COR-L47 (cell line): ENCODE measurements around the gene CORO7.
A peak's percentile ranks its signal among the peaks of the same experiment; 100 is the strongest.

Source experiments
- DNase-seq: peaks from one replicate; lab custom pipeline; 2025; lab: John Stamatoyannopoulos, UW

Gene CORO7

GRCh38 chr16:4416200-4417032 is at the start of gene CORO7:
Gene CORO7 (minus strand): TSS chr16:4416596. CDS start chr16:4416518, 78 bp downstream.
- DNase-seq: peak; percentile 94

DNA sequence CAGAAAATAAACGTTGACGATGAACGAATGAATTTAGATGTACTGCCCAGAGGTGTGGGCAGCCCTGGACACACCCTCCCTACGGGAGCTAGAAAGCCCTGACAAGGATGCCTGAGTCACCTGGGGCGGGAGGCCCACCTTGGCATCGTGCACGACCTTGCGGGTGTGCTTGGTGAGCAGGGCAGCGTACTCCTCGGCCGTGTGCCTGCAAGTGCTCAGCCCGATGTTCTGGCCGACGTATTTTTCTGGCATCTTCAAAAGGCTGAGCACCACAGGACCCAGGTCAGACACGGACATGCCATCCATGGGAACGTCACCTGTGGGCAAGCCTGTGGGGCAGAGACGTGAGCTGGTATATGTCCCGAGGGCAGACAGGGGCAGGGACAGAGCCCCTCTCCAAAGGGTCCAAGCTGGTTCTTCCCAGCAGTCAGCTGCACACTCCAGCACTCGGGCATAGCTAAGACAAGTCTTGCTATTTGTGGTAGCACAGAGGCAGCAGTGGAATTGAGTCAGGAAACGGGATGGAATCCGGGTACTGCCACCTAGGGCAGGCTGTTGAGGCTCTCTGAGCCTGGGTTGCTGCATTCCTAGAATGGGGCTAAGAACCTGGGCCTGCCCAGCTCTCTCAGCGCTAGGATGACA is 47.2 kb upstream of the CORO7 start:
- DNase-seq: no peak

DNA sequence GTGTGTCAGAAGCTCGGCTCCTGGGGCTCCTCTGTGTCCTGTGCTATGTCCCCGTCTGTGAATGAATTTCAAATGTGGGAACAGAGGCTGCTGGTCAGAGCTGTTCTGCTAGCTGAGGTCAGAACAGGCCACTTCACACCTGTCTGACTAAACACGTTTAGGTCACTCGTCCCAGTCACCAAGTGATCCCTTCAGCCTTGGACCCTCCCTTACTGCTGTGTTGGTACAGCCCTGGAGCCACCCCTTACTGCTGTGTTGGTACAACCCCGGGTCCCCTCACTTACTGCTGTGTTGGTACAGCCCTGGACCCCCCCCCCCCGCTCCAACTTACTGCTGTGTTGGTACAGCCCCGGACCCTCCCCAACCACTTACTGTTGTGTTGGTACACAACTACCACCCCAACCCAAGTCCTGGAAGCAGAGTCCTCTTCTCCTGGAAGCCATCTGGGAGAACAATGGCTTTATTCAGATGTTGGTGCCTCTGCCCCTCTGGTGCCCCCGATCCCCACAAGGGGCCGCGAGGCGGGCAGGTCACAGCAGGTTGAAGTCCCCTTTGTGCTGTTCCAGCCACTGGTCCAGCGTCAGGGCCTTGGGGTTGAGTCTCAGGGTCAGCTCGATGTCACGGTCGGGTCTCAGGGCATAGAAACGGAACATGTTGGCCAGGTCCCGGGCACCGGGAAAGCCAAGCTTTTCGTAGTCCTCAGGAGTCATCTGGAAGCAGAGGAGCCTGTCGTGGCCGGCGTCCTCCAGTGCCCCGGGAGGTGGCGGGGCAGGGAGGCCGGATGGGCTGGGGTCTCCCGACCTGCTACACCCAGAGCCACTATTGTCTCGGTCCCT is 45.1 kb upstream of the CORO7 start:
- DNase-seq: no peak

DNA sequence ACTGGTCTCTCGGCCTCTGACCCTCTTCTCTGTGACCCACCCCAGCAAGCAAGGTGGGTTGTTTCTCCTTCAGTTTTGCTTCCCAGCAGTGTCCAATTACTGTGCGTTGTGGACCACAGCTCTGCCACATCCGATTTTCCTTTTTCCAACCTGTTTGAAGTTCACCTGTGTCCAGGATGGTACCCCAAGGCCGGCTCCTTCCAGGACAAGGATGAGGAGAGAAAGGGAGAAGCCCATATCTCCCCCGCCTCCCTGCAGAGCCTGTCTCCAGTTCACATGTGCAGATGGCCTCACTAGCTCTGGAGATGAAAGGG is 44.5 kb upstream of the CORO7 start:
- no peak for DNase-seq

DNA sequence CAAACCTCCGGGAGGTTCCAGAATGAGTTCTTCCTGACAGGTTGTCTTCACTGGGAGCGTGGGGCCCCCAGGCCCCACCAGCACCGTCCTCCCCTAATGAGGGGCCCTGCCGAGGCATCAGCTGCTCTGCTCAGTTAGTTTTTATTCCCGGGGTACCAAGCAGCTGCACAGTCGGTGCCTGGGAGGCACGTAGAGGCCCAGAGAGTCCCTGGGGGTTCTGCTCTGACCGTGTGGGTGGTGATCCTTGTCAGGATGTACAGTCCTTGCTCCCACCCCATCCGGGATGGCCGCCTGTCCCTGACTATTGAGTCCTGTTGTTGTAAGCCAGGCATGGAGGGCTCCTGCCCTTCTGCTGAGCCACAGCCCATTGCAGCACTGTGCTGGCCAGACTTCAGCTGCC is 39.6 kb upstream of the CORO7 start:
- DNase-seq: no peak

DNA sequence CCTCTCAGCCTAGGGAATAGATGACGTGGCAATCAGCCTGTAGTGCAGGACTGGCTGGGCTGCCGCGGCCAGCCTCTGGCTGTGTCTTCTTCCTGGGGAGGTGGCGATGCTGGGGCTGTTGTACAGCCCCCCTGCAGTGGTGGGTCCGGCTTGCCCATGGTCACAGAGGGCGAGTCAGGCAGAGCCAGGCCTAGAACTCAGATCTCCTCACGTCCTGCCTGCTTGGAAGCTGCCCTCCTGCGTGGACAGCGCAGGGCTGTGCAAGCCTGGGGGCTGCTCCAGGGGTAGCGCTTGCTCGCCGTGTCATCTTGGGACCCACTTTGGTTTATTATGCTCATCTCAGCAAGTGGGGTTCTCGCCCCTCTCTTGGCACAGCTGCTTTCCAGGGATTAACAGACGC is 38.7 kb upstream of the CORO7 start:
- no peak for DNase-seq

DNA sequence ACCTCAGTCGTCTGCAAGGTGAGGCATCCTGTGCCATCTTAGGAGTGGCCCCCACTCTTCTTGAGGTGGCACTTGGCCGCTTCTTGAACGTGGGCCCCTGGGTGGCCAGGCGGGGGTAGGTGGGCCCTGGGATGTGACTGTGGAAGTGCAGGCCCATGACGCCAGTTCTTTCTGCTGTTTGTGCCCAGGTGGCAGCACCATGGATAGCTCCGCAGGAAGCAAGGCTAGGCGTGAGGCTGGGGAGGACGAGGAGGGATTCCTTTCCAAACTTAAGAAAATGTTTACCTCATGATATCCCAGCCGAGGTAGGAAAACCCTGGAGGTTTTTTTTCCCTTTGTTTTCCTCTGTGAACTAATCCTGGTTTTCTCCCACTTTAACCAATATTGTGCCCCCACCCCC is 38.2 kb upstream of the CORO7 start:
- DNase-seq: no peak

DNA sequence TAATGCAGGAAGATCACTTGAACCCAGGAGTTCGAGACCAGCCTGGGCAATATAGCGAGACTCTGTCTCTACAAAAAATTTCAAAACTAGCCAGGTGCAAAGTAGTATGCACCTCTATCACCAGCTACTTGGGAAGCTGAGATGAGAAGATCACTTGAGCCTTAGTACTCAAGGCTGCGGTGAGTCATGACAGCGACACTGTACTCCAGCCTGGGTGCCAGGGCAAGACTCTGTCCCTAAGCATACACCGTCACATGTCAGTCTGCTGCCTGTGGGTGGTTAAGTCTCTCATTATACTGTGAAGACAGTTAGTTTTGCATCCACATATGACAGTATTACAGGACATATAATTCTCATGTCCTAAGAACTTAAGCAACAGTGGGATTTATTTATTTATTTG is 36.3 kb upstream of the CORO7 start:
- DNase-seq: no peak

GRCh38 chr16:4450931-4451519 is 34.6 kb upstream of the CORO7 start:
- DNase-seq: no peak

- no peak for DNase-seq
These were observed 34.0 kb upstream of the CORO7 start for GRCh38 chr16:4450430-4450829.

GRCh38 chr16:4443986-4444385 is 27.6 kb upstream of the CORO7 start:
- DNase-seq: no peak

GRCh38 chr16:4443271-4443670 is 26.9 kb upstream of the CORO7 start:
- no peak for DNase-seq

DNA sequence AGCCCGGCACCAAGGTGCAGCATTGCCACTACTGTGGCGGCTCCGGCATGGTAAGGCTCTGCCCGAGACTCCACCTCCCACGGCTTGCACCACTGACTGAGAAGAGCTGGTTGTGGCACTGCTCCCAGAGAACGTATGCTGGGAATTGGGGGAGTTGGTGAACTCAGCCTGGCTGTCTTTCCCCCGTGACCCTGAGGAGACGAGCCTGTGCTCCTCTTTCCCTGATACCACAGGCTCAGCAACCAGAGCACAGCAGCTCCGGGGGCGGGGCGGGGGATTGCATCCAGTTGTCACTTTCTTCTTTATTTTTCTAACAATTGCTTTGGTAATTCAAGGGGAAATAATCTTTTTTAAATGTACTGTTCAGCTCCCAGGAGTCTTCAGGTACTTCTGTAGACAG is 26.0 kb upstream of the CORO7 start:
- DNase-seq: no peak

DNA sequence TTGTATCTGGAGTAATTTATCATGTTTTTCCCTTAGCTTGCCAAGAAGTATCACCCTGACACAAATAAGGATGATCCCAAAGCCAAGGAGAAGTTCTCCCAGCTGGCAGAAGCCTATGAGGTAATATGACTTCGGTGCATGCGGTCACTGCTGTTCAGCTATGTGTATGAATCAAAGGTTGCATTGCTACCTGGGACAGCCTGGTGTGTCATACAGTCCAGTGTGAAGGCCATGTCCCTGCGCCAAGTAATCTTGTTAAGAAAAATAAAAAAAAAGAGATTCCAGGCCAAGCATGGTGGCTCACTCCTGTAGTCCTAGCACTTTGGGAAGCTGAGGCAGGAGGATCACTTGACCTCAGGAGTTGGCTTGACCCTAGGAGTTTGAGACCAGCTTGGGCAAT is 21.0 kb upstream of the CORO7 start:
- DNase-seq: no peak

DNA sequence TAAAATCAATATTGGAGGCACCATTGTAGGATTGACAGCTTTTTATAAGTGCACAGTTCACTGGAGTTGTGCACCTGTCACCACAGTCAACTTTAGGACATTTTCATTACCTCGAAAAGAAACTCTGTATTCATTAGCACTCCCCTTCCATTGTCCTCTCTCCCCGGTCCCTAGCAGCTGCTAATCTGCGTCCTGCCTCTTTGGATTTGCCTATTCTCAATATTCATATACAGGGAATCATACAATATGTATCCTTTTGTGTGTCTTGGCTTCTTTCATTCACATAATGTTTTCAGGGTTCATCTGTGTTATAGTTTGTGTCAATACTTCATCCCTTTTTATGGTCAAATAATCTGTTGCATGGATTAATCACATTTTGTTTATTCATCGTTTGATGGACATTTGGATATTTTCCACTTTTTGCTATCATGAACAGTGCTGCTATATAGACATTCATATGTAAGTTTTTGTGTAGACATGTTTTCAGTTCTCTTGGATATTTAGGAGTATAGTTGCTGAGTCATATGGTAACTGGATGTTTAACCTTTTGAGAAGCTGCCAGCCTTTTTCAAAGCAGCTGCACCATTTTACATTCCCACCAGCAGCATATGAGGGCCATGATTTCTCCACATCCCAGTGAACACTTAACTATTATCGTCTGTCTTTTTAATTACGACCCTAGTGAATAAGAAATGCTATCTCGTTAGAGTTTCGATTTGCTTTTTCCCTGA is 19.1 kb upstream of the CORO7 start:
- no peak for DNase-seq

GRCh38 chr16:4433914-4434787 is 17.8 kb upstream of the CORO7 start:
- DNase-seq: no peak

- DNase-seq: no peak
These were observed 16.8 kb upstream of the CORO7 start for GRCh38 chr16:4433228-4433627.

DNA sequence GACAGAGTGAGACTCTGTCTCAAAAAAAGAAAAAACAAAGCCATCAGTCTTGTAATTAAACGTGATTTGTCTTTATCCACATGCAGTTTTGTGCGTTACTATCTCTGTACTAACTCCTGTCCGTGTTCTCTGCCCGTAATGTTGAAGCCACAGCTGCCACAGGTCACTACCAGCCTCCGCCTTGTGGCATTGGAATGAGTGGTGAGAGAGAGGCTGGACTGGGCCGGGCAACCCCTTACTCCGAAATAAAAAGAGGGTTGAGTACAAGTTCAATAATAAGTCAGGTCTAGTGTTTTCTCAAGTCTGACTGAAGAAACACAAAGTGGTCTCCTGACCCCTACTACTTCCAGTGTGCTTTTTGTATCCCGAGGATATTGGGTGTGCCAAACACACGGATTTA is 14.6 kb upstream of the CORO7 start:
- no peak for DNase-seq

DNA sequence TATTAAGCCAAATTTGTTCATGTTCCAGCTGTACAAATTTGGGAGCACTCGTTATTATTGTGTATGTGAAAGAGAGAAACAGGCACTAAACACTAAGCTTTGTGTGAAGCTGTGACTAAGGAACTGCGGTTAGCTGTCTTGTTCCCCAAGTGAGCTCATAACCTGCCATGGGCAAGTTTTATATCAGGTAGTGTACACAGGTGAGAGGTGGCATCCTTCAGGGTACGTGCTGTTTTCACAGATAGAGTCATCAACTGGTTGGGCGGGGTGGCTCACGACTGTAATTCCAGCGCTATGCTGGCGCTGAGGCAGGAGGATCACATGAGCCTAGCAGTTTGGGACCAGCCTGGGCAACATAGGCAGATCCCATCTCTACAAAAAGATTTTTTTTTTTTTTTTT is 12.1 kb upstream of the CORO7 start:
- DNase-seq: no peak

- DNase-seq: no peak
These were observed 10.5 kb upstream of the CORO7 start for GRCh38 chr16:4426722-4427372.
